NCI-H2196 (cell line): ENCODE data around the gene PTPRN2.
"Not testable (repeated sequence)": the region's sequence is repeated elsewhere in the genome, so short reads cannot be mapped to it uniquely, and the experiment has no call there.

Experiments
- DNase-seq: peaks from one replicate; lab custom pipeline; 2025; ENCODE audit not compliant: unreplicated experiment; lab: John Stamatoyannopoulos, UW

PTPRN2 gene

DNA sequence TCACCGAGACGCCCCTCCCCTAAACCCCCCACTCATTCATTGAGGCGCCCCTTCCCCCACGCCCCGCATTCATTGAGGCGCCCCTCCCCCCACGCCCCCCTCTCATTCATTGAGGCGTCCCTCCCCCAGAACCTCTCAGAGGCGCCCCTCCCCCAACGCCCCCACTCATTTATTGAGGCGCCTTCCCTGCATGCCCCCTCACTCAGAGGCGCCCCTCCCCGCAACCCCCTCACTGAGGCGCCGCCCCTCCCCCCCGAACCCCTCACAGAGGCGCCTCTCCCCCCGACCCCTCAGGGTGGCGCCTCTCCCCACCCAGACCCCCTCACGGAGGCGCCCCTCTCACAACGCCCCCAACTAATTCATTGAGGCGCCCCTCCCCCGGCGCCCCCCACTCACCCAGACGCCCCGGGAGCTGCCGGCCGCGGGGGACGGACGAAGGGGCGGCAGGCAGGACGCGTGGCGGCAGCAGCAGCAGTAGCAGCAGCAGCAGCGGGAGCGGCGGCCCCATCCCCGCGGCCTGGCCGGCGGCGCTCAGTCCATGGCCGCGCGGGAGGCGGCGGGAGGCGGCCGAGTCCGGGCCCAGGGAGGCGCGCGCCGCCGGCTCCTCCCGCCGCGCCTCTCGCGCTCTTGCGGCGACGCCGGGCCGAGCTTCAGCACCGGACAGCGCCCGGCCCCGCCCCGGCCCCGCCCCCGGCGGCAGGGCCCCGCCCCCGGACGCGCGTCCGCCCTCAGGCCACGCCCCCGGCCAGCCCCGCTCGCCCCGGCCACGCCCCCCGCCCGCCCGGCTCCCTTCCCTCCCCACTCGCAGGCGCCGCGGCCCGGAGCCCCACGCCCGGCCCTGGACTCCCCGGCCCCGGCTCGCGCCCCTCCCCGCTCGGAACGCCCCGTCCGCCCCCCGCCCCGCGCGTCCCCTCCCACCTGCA is at the start of gene PTPRN2:
Gene PTPRN2, minus strand, starts transcription at position 662 of the 923 bp plus-strand sequence.
- DNase-seq, result peak; percentile 58

DNA sequence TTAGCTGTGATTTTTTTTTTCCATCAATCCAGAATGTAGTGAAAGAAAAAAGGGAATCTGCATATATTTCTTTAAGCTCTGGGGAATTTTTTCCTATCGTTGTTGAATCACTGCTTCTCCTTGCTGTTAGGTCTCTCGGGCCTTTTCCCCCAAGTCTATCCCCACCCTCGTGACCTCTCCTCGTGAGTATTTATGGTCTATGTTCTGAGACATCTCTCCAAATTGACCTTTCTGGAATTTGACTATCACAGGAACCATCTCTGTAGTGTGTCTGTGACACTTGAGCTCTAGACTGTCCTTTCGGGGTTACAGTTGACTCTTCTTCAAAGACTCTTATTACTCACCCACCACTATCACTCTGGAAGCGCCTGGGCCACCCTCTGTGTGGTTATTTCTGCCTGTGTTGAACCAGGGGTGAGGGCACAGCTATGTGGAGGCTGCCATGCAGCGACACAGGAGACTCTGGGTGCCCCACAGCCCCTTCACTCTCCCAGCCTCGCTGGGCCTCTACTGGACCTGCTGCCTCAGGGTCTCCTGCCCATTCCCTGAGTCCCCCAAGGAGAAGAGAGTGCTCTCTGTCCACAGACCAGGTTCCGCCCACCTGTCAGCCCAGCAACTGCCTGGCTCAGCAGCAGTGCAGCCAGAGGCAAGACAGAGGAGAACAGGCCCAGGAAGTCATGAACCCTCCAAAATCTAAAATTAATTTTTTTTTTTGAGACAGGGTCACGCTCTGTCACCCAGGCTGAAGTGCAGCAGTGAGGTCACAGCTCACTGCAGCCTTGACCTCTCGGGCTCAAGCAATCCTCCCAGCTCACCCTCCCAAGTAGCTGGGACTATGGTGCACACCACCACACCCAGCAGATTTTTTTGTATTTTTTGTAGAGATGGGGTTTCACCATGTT is 45.7 kb upstream of the PTPRN2 start:
- no peak for DNase-seq

DNA sequence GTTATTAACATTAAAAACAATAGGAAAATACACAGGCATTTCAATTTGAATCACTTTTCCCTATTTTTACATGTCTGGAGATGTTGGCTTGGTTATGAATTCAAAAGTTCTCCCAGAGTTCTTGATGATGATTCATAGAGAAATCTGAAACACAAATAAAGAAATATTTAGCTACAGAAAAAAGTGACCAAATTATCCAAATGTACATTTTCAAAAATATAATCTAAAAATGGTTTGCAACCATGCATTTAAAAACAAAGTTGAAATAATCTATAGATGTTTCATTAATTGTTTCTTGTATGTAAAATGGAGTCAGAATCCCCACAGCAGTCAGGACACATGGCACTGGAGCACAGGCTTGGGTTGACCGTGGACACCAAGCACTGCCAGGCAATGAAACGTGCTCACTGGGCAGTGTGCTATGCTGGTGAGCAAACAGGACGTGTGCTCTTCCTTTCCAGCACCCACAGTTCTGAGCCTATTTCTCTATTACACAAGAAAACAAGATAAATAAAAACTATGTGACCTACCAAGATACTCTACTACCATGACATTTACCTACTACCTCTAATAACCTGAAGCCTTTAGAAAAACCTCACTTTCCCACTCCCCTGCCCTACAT is 44.1 kb upstream of the PTPRN2 start:
- DNase-seq, result no peak

DNA sequence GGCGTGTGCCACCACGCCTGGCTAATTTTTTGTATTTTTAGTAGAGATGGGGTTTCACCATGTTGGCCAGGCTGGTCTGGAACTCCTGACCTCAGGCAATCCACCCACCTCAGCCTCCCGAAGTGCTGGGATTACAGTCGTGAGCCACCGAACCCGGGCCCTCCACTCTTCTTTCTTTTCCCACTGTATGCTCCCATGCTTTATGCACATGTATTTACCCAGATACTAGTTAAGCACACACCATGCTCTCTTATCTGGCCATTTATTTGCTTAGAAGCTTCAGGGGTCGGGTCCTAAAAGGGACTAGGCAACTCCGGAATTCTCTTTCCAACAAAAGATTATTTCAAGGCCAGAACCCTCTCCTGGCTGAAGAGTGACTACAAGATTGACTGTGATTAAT is 38.7 kb upstream of the PTPRN2 start:
- not testable (repeated sequence) for DNase-seq

DNA sequence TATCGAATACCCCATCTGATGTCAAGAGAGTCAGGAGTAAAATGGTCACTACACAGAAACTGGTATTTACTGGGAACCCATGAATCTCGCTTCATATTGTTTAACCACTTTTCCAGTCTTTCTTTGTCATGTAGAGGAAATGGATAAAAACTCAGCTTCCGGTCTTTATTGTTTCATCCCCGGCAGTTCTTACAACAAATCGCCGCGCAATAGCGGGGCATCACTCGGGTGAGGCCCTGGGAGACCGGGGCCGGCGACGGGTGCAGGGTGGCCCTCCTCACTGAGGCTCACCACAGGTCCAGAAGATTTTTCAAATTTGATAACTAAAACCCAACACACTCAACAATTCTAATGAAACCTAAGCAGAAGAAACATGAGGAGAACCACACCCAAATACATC is 35.6 kb upstream of the PTPRN2 start:
- no peak for DNase-seq

DNA sequence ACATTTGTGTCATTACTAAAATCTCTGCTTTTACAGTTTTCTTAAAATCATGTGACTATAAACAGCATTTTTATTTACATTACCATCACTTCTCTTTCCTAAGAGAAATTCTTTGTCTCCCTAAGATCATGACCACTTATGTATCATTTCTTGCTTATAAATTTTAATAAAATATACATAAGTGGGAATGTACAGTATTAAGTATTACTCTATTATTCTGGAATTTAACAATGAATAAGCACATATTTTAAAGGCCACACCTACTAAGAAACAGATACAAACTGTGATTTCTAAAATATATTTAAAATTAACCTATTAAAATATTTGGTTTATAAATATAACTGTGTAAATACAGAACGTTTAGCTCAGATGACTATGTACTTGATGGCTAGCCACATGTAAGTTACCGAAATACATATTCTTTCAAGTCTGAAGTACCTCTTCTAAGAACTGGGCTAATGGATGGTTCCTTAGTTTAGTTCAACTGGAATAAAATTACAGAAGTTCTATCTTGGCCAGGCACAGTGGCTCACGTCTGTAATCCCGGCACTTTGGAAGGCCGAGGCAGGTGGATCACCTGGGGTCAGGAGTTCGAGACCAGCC is 33.3 kb upstream of the PTPRN2 start:
- DNase-seq, result no peak

DNA sequence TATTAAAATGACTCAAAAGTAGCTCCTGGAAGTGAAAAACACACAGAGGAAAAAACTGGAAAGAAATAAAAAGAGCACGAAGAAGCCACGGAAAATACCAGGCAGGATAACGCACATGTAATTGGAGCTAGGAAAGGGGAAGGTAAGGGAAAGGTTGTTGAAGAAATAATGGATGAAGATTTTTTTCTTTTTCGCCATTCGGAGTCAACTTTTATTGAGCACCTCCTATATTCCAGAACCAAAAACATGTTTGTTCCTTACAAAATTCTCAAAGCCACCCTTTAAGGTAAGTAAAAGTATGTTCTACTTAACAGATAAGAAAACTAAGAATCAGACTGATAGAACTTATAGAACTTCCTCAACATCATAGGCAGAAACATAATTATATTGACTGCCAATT is 32.8 kb upstream of the PTPRN2 start:
- no peak for DNase-seq

DNA sequence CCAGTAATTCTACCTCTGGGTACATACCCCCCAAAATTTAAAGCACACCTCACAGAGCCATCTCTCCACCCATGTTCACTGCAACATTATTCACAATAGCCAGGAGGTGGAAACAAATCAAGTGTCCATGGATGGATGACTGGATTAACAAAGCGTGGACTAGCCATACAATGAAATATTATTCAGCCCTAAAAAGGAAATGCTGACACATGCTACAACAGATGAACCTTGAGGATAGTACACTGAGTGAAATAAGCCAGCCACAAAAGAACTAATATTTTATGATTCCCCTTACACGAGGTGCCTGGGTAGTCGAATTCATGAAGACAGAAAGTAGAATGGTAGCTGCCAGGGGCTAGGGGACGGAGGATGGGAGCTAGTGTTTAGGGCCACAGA is 31.1 kb upstream of the PTPRN2 start:
- DNase-seq, result no peak

DNA sequence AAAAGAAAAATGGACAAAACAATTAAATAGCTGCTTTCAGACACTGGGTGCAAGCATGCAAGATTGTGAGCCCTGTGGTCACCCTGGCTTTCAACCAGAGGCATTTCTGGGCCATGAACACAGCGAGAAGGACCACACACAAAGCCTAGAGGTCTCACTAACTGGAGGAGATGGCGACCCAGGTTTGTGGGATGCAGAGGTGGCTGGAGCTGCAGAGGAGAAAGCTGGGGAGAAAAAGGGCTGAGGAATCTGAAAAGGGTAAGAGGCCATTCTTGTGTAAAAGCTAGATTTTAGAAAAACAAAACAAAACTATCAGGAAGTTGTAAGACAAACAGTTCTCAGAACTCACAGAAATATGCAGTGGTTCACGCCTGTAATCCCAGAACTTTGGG is 30.1 kb upstream of the PTPRN2 start:
- DNase-seq, result no peak

DNA sequence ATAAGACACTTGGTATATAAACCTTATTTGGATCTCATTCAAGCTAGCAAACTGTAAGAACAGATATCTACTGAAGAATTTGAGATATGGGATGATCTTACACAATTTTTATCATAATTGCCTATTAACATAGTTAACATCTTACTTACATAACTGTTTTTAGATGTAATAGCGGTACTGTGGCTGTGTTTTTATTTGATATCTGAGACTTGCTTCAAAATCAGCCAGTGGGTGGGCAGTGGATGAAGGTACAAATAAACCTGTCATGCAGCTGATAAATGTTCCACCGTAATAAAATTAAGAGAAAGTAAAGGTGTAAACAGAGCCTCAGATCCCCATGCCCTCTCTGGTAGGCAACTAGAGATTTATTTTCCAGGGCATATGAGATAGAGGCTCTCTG is 28.4 kb upstream of the PTPRN2 start:
- no peak for DNase-seq

DNA sequence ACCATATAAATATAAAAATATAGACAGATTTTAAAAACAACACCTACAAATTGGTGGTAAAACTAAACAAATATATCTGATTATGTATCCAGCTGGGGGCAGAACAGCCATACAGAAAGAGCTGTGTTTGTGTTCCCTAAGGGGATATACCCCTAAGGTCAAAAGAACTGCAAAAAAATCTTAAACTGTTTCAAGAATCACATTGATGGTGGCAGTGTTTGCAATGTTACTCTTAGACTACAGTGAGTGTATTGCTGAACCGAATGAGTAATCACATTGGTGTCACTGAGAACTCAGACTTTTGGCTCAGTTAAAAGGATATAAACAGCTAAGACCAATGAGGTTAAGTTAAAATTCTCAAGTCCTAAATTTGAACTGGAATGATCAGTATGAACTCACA is 27.1 kb upstream of the PTPRN2 start:
- DNase-seq, result no peak

DNA sequence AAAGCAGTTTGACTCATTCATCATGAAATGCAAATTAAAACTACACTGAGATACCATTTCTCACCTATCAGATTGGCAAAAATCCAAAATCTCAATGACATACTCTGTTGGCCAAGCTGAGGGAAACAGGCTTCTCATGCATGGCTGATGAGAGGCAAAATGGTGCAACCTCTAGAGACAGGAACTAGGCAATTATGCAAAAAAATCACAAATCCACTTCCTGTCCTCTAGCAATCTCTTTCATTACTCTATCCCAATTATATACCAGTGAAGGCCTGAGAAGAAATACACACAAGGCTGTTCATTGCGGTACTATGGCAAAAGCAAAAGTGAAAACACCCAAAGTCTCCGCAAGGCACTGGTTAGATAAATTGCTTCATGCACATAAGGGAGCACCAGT is 25.9 kb upstream of the PTPRN2 start:
- DNase-seq, result peak; percentile 11

DNA sequence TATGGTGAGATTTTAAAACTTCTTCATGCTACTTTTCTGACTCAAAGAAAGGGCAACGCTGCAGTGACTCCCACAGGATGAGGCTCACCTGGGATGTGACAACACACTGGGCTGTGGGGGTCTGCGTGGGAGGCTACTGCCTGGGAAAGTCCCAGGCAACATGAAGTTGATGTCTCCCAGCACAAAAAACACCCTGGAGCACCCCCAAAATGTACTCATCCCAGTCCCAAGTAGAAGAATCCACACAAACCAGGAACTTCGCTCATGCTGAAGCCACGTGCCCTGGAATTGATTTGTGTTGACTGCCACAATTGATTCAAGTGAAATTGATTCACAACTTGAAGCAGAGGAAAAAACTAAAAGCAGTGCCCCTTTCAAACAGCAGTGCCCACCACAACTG is 24.9 kb upstream of the PTPRN2 start:
- DNase-seq, result no peak

DNA sequence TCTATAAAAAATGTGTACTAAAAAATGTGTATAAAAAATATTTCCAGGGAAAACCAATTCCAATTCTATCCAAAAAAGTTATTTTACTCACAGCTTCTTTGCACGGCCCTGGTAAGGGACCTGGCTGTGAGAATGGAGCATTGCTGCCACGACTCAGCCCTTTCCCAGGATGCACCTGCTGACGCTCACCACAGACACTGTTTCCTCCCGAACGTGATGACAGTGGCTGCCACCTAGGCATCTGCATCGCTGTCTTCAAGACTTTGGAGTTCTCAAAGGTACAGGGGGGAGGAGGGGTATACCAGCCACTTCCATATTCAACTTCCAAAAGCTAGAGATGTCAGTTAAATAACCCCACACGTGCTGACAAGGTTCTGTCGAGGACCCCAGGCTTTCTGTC is 23.9 kb upstream of the PTPRN2 start:
- DNase-seq, result no peak

DNA sequence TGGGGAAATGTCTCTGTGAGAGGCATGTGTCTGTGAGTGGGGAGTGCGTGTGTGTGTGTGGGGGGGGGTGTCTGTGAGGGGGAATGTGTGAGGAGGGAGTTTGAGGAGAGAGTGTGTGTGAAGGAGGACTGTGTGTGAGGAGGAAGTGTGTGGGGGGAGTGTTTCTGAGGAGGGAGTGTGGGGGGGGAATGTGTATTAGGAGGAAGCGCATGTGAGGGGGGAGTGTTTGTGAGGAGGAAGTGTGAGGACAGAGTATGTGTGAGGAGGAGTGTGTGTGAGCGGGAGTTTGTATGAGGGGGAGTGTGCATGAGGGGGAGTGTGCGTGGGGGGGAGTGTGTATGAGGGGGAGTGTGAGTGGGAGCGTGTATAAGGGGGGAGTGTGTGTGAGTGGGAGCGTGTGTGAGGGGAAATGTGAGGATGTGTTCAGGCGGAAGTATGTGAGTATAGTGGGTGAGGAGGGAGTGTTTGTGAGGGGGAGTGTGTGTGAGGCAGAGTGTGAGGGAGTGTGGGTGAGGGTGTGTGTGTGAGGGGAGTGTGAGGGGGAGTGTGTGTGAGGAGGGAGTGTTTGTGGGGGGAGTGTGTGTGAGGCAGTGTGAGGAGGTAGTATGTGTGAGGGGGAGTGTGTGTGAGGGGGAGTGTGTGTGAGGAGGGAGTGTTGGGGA is 21.8 kb upstream of the PTPRN2 start:
- DNase-seq, result no peak

DNA sequence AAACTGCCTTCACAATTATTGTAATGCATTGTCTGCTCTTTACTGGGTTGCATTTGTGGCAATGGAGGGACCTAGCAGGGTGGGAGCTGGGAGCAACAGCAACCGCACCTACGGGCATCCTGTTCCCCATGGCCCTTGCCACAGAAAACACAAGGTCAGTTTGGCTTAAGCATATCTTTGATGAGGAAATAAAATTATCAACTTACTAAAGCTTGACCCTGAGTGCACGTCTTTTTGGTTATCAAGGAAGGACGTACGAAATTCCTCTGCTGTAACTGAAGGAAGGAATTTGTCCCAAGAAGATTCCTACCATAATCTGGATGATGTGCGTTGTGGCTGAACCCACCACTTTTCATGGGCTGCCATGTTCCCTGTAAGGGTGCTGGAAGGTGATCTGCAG is 19.9 kb upstream of the PTPRN2 start:
- no peak for DNase-seq

DNA sequence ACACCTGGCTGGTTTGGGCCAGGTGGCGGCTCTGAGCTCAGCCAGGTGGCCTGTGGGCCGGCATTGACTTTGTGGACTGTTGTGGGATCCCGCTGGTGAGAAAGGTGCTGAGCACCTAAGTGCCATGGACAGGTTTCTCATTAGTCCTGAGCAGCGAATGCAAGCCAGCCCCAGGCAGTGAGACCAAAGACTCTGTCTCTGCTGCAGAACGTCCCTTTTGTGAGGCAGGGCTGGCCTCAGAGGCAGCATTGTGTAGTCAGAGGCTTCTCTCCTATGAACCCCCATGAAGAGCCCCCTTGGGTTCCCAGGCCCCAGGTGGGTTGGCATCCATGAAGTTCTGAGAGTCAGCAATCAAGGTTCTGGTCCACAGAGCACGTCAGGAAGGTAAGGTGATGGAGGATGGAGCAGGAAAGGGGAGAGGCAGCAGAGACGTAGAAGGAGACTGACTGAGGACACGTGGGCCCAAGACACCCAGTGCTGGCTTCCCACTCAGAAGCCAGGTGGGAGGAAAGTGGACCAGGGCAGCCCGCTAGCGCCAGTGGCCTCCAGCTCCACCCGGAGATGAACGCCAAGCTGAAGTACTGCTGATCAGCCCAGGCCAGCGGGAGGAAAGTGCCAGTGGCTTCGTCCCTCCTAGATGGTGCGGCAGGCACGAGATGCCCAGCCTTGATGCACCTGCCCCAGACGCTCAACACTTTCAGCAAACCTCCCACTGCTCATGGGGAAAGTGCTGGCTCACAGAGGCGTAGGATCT is 19.2 kb upstream of the PTPRN2 start:
- DNase-seq, result no peak

DNA sequence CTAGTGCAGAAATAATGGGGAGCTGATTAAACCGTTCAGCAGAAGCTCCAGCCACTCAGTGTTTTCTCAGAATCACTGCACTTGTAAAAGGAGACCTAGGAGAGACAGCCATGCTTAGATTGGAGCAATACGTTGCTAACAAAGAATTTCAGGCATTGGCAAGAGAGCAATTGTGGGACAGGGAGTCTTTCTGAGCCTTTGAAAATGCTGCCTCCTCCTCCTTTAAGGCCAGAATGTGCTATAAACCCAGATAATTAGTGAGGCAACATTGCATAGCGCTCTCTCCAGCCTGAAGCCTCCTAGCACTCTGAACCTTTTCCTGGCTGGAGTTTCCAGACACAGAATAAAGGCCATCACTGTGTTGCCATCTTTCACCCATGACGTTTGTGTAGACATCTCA is 18.5 kb upstream of the PTPRN2 start:
- no peak for DNase-seq

DNA sequence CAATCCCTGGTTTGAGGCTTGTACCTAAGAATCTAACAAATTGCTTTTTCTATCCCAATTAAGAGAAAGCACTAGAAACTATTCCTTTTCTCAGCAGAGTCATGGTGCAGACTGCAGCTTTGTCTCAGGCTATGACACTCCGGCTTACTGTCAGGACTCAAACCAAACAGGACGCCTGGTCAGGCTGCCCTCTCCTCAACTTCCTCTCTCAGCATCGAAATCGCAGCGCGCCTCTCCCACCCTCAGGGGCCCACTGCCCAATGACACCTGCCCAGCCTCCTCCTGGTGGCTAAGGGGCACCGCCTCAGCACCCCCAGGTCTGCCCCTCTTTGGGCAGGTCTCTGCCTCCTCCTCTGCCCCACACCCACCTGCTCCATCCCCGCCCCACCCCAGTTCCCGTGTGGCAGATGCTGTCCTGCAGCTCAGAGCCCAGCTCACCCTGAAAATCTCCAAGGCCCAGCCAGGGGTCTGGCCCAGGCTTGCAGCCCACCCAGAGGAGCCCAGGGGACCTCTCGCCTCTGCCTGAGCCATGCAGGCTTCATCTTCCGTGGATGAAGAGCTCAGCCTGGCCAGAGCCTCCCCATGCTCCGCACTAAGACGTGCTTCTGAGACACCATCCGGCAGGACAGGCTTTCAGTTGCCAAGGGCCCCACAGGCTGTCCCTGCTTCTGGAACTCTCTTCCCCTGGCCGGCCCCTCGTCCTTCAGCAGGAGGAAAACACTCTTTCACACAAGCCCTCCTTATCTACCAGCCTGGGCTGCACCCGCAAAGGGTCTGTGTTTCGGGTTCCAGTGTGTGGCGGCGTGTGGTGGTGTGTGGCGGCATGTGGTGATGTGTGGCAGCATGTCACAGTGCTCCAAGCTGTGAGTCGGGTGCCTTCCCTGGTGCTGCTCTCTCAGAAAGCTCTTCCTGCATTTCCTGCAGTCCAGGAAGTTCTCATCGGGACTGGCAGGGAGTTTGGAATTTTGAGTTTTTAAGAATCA is 16.4 kb upstream of the PTPRN2 start:
- no peak for DNase-seq
